HG03159 (cell line): Measurements from ENCODE around the gene ATP6V0A4.

ENCODE experiments used
- ATAC-seq: cut with Tn5 transposase; IDR thresholded peaks from one replicate; pipeline ENCODE4 v1.9.1; 2021; ENCODE audit warnings: mild to moderate bottlenecking, moderate library complexity; ENCODE audit not compliant: unreplicated experiment

ATP6V0A4 gene

DNA sequence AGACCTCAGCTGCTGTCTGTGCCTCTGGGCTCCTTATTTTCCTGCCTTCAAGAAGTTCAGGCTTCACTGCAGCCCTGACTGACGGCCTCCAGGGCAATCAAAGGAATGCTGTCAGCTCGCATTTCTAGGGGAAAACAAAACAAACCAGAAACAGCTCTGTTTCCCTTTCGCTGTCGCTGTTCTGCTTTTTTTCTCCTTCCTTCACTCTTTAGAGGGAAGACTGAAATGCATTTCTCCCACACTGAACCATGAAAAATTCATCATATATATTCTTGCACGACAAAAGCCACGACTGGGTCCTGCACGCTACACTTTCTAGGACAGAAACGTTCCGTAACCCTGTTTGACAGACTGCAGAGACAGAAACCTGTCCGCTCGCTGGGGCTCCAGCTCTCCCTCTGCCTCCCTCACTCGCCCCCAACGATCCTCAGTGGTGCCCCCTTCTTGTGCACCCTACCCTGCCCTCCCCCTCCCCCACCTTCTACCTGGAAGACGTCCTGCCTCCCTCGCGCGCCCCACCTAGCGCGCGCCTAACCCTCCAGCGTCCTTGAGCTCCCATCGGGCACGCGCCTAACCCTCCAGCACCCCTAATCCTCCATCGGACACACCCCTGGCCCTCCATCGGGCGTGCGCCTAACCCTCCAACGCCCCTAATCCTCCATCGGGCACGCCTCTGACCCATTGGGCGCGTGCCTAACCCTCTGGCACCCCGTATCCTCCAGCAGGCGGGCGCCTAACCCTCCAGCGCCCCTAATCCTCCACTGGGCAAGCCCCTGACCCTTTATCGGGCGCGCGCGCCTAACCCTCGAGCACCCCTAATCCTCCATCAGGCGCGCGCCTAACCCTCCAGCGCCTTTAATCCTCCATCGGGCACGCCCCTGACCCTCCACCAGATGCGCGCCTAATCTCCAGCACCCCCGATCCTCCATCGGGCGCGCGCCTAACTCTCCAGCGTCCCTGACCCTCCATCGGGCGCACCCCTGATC is 134.0 kb downstream of the ATP6V0A4 start:
- no peak for ATAC-seq

DNA sequence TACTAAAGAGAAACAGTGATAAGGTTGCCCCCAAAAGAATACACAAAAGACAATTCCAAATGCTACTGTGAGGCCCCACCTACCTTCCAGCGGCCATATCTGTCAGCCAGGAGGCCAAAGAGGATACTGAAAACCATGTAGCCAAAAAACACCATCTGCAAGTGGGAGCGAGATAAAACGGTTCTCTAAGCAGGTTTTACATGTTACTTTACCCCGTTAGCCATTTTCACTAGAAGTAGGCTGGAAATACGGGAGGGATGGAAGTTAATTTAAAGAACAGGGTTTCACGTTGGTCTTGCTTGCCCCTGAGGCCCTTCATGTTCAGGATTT is 135.0 kb downstream of the ATP6V0A4 start:
- ATAC-seq, result no peak

DNA sequence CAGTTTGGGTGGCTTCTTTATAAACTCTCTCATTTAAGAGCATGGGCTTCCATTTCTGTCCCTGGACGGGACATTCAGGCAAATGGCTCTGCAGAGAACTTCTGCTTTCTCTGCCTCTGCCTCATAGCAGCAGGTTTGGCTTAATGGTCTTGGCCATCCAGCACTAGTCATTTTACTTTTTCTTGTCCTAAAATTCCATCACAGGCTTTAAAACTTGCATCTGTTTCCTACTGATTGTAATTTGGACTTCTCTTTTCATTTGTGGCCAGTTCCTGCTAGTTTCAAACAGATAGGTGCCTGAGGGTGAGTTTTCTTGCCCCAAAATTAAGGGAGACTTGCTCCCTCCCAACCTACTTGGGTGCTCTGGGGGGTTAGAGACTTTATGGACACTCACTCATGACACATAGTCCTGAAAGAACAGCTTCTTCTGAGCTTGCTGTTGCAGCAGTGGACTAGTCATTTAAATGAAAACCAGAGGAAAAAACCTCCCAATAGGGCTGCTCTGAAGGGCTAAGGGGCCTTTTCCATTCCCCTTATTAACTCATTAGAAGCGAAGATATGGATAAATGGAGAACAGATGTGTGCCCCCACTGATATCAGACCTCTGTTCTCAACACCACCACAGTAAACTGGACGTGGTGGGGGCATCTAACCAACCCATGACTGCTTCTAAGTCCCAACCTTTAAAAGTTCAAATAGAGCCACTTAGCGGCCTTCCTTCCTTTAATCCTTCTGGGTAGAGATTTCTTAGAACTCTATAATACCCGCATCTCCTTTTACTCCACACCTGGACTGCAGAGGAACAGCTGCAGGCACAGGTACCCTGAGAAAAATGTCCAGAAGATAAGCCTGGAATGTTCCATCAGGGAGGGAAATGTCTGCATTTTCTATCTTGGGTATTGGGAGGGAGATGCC is 135.7 kb downstream of the ATP6V0A4 start:
- ATAC-seq, result no peak

DNA sequence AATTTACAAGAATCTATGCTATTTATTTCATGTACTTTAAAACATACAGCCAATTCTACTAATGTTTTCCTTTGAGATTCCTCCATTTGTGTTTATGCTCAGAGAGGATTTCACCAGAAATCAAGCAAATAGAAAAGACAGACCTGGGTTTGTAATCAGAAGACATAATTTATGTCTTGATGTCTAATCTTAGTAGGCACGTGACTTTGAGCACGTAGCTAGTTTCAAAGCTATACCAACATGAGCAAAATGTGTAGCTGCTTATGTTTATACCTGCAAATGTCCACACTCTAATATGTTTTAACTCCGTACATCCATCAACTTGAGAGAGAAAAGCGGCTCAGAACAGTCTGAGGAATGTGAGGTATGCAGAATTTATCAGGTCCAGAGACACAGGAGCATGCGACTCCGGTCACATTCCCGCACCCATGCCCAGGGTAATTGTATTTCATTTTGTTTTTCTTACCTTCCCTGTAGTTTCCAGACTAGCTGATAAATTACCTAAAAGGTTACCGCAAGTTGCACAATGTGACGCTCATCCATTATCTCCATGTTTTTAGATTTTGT is 136.8 kb downstream of the ATP6V0A4 start:
- ATAC-seq, result no peak

DNA sequence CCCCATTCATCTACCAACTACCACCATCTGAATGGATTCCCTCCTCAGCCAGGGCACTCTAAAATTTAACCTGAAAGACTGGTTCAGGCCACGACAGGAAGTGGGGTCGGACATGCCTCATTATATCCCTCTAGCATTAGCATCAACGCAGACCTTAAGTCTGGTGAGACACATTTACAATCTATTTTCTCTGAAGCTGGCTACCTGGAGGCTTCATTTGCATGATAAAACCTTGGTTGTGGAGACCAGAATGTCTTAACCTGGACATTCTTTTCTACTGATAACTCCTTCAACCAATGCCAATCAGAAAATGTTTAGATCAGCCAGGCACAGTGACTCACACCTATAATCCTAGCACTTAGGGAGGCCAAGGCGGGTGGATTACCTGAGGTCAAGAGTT is 139.1 kb downstream of the ATP6V0A4 start:
- ATAC-seq, result no peak

DNA sequence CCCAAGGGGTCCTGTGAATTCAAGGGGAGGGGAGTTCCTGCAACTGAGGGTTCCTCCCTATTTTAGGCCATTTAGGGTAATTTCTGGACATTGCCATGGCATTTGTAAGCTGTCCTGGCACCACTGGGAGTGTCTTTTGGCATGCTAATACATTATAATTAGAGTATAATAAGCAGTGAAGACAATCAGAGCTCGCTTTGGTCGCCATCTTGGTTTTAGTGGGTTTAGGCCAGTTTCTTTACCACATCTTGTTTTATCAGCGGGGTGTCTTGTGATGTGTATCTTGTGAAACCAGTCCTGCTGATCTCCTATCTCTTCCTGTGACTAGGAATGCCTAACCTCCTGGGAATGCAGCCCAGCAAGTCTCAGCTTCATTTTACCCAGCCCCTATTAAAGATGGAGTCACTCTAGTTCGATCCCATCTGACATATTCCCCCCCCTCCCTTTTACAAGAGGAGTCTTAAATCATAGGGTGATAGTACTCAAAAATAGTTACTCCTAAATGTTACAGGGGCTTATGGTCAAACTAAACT is 140.1 kb downstream of the ATP6V0A4 start:
- no peak for ATAC-seq

DNA sequence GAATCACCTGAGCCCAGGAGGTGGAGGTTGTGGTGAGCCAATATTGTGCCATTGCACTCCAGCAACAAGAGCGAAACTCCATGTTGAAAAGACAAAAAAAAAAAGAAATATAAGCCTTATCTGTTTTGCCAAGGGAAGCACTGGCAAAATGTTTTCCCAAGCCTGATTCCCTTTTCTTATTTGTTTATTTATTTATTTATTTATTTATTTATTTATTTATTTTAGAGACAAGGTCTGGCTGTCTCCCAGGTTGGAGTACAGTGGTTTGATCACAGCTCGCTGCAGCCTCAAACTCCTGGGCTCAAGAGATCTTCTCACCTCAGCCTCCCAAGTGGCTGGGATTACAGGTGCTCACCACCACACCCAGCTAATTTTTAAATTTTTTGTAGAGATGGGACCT is 141.0 kb downstream of the ATP6V0A4 start:
- no peak for ATAC-seq
